ENCODE data around the gene KMT2E.
A peak's percentile ranks its signal among the peaks of the same experiment; 100 is the strongest.

KMT2E gene

GRCh38 chr7:105084581-105084980, 70.6 kb downstream of the KMT2E start:
- no peak for DNase-seq (ENCODE audit: low read depth)

DNA sequence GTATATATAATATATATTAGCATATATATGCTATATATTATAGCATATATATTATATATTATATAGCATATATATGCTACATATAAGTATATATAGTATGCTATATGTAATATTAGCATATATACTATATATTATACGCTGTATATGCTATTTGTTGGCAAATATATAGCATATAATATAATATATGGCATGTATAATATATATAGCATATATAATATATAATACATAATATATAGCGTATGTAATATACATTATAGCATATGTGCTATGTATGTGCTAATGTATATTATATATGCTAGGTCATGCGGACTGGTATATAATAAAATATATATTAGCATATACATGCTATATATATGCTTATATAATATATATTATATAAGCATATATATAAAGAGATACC, 72.8 kb downstream of the KMT2E start:
- DNase-seq (ENCODE audit: low read depth), result no peak

GRCh38 chr7:105087981-105088380, 74.0 kb downstream of the KMT2E start:
- DNase-seq (ENCODE audit: low read depth), result peak; percentile 68

GRCh38 chr7:105088456-105088855, 74.5 kb downstream of the KMT2E start:
- peak; percentile 77 for DNase-seq (ENCODE audit: low read depth)

GRCh38 chr7:105094966-105095365, 81.0 kb downstream of the KMT2E start:
- DNase-seq (ENCODE audit: low read depth), result no peak

- DNase-seq (ENCODE audit: low read depth), result no peak
Observed at GRCh38 chr7:105096306-105096705, 82.3 kb downstream of the KMT2E start.

GRCh38 chr7:105097619-105098018, 83.6 kb downstream of the KMT2E start:
- peak; percentile 85 for DNase-seq (ENCODE audit: low read depth)

GRCh38 chr7:105098863-105099515, 85.0 kb downstream of the KMT2E start:
- DNase-seq (ENCODE audit: low read depth), result no peak

DNA sequence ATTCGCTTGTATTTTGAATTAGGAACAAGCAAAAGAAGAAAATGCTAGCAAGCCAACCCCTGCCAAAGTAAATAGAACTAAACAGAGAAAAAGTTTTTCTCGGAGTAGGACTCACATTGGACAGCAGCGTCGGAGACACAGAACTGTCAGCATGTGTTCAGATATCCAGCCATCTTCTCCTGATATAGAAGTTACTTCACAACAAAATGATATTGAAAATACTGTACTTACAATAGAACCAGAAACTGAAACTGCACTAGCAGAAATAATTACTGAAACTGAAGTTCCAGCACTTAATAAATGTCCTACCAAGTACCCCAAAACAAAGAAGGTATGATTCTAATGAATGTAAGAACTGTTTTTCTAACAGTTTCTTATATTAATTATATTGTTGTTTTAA, 87.9 kb downstream of the KMT2E start:
- no peak for DNase-seq (ENCODE audit: low read depth)

GRCh38 chr7:105102557-105103352, 88.8 kb downstream of the KMT2E start:
- DNase-seq (ENCODE audit: low read depth), result no peak

- DNase-seq (ENCODE audit: low read depth), result no peak
Observed at GRCh38 chr7:105105579-105105978, 91.6 kb downstream of the KMT2E start.

DNA sequence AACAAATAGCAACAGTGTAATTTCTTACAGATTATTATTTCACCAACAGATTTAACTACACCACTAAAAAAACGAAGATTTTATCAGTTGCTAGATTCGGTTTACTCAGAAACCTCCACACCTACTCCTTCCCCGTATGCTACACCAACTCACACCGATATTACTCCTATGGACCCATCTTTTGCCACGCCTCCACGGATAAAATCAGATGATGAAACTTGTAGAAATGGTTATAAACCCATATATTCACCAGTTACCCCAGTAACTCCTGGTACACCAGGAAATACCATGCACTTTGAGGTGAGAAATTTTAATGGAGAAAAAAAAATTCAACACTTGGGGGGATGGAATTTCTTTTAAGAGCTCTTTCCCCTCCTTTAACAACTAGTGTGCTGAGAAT, 92.5 kb downstream of the KMT2E start:
- DNase-seq (ENCODE audit: low read depth), result no peak

DNA sequence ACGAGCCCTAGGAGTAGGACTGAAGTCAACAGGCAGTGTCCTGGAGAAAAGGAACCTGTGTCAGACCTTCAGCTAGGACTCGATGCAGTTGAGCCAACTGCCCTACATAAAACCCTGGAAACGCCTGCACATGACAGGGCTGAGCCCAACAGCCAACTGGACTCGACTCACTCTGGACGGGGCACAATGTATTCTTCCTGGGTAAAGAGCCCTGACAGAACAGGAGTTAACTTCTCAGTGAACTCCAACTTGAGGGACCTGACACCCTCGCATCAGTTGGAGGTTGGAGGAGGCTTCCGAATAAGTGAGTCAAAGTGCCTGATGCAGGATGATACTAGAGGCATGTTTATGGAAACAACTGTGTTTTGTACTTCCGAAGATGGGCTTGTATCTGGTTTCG, 93.5 kb downstream of the KMT2E start:
- DNase-seq (ENCODE audit: low read depth), result no peak

DNA sequence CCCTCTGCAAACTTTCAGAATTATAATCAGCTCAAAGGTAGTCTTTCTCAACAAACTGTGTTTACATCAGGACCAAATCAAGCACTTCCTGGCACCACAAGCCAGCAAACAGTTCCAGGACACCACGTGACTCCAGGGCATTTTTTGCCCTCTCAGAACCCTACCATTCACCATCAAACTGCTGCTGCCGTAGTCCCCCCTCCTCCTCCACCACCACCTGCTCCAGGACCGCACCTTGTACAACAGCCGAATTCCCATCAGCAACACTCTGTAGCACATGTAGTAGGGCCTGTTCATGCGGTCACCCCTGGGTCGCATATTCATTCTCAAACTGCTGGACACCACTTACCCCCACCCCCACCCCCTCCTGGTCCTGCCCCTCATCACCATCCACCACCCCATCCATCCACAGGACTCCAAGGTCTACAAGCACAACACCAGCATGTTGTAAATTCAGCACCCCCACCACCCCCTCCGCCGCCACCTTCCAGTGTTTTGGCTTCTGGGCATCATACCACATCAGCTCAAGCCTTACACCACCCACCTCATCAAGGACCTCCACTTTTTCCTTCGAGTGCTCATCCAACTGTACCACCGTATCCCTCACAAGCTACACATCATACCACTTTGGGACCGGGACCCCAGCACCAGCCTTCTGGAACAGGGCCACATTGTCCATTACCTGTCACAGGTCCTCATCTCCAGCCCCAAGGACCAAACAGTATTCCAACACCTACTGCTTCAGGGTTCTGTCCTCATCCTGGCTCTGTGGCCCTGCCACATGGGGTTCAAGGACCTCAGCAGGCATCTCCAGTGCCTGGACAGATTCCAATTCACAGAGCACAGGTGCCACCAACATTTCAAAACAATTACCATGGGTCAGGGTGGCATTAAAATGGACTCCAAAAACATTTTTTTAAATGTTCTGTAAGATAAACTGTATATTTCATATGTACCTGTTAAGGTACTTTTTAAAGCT, 98.7 kb downstream of the KMT2E start:
- DNase-seq (ENCODE audit: low read depth), result peak; percentile 14

- no peak for DNase-seq (ENCODE audit: low read depth)
Observed at GRCh38 chr7:105118612-105119600, 104.9 kb downstream of the KMT2E start.

- no peak for DNase-seq (ENCODE audit: low read depth)
Observed at GRCh38 chr7:105122619-105123018, 108.6 kb downstream of the KMT2E start.

GRCh38 chr7:105125745-105126144, 111.7 kb downstream of the KMT2E start:
- DNase-seq (ENCODE audit: low read depth), result no peak

DNA sequence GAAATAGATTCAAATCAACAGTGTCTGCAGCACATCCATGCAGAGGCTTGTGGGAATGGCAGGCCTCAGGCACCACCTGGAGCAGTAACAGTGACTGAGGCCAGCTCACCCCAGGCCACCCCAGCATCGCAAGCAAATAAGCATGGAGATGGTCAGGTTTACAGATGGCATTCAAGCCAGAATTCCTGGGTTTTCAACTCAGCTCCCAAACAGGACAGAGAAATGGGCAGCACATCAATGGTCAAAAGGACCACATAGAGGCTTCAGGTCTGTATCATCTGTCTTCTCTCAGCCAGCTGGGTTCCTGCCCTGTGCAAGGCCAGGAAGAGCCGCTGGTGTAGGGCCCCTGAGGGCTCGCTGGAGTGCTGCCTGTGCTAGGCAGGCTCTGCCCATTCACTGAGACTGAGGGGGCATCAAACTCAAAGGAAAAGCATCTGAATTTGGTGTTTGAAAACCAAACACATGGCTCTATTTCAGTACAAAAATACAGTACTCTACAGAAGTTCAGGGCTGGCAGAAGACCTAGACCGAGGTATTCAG, 112.5 kb downstream of the KMT2E start:
- no peak for DNase-seq (ENCODE audit: low read depth)

GRCh38 chr7:105127179-105127578, 113.2 kb downstream of the KMT2E start:
- DNase-seq (ENCODE audit: low read depth), result no peak

- no peak for DNase-seq (ENCODE audit: low read depth)
Observed at GRCh38 chr7:105130048-105130447, 116.0 kb downstream of the KMT2E start.

DNA sequence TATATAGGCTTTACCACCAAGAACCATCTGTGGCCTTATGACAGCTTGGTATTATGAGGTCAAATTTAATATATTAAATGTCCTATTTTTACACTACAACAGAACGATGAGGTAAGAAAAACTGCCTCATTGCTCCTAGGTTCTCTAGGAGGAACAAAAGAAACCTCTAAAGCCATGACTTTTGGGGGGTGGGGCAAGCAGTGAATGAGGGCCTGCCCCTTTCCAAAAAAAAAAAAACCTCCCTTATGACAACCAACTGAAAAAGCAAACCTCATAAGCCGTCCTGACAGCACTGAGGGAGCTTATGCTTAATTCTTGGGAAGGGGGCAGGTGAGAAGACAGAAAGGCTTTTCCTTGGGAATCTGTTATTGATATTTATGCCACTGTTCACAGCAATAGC, 116.6 kb downstream of the KMT2E start:
- no peak for DNase-seq (ENCODE audit: low read depth)
